HL-60 (cell line): Measurements from ENCODE around the gene DEPDC1B.
"Not testable (repeated sequence)": the region's sequence is repeated elsewhere in the genome, so short reads cannot be mapped to it uniquely, and the experiment has no call there.

Experiments
- DNase-seq, 2 experiments: peaks; one replicate each; pipeline ENCODE4 v3.0.0-alpha.2; 2010 to 2020; ENCODE audit warnings: low read depth in 1 of 2, low spot score in 1 of 2
- H3K27ac ChIP-seq: fragments of 250-450 bp; sonication (Bioruptor Pico); replicated peaks from 2 replicates; pipeline ENCODE4 v1.5.1; 2020; ENCODE audit warnings: mild to moderate bottlenecking, moderate library complexity
- H3K27me3 ChIP-seq: fragments of 250-450 bp; sonication (Bioruptor Pico); 2 replicates; pipeline ENCODE4 v1.5.1; 2021; ENCODE audit warnings: mild to moderate bottlenecking, moderate library complexity; ENCODE audit not compliant: insufficient read depth, poor library complexity, severe bottlenecking
- H3K4me3 ChIP-seq: replicated peaks from 2 replicates; pipeline ENCODE4 v1.5.1; 2011; ENCODE audit warnings: mild to moderate bottlenecking, control low read depth, low read length; ENCODE audit not compliant: insufficient read depth
- CTCF ChIP-seq: IDR thresholded peaks from one replicate; pipeline ENCODE4 v1.5.1; 2011; ENCODE audit warnings: low read length, control low read depth, inconsistent platforms; ENCODE audit not compliant: insufficient read depth
- GABPA ChIP-seq: IDR thresholded peaks from 2 replicates; pipeline ENCODE4 v1.6.1; 2012; ENCODE audit warnings: low read depth
- POLR2AphosphoS5 ChIP-seq: IDR thresholded peaks from 2 replicates; pipeline ENCODE4 v1.6.1; 2012; ENCODE audit warnings: low read depth
- REST ChIP-seq: IDR thresholded peaks from 2 replicates; pipeline ENCODE4 v1.6.1; 2012; ENCODE audit warnings: low read depth; ENCODE audit not compliant: insufficient replicate concordance
- SPI1 ChIP-seq: IDR thresholded peaks from 2 replicates; pipeline ENCODE4 v1.6.1; 2012; ENCODE audit warnings: low read depth, mild to moderate bottlenecking, borderline replicate concordance

DEPDC1B gene

GRCh38 chr5:60724126-60724525, 24.2 kb upstream of the DEPDC1B start:
- DNase-seq, result no peak
- no peaks in the 10 kb centered on the region for H3K27me3 ChIP-seq
- no peak for TF ChIP-seq SPI1
- no peak overlapping the region for H3K27ac ChIP-seq
- no peak overlapping the region for H3K4me3 ChIP-seq

- Histone ChIP-seq H3K27ac (no peak overlapping the region), H3K27me3 (no peaks in the 10 kb centered on the region), H3K4me3 (no peak overlapping the region)
- DNase-seq, result no peak
- TF ChIP-seq GABPA (no peak), POLR2AphosphoS5 (no peak)
Observed at GRCh38 chr5:60722416-60722815, 22.4 kb upstream of the DEPDC1B start.

- no peak for TF ChIP-seq POLR2AphosphoS5
- no peak for TF ChIP-seq GABPA
- TF ChIP-seq REST, result no peak
- TF ChIP-seq SPI1, result no peak
- TF ChIP-seq CTCF, result no peak
- DNase-seq, result no peak
- H3K27ac ChIP-seq, result no peak overlapping the region
- no peaks in the 10 kb centered on the region for H3K27me3 ChIP-seq
- no peak overlapping the region for H3K4me3 ChIP-seq
Observed at GRCh38 chr5:60719329-60719728, 19.4 kb upstream of the DEPDC1B start.

GRCh38 chr5:60718166-60718892, 18.4 kb upstream of the DEPDC1B start:
- no peak for TF ChIP-seq POLR2AphosphoS5
- TF ChIP-seq SPI1, result no peak
- TF ChIP-seq REST, result no peak
- no peak for TF ChIP-seq CTCF
- no peak for TF ChIP-seq GABPA
- Histone ChIP-seq H3K27ac (no peak overlapping the region), H3K27me3 (no peaks in the 10 kb centered on the region), H3K4me3 (no peak overlapping the region)
- no peak for DNase-seq

GRCh38 chr5:60715201-60715928, 15.4 kb upstream of the DEPDC1B start:
- not testable (repeated sequence) for DNase-seq, H3K27me3 ChIP-seq, H3K27ac ChIP-seq, H3K4me3 ChIP-seq
